HuH-7 (cell line): ENCODE data around the gene KLHL28.

Experiments
- DNase-seq: peaks from one replicate; pipeline ENCODE4 v3.0.0; 2011; ENCODE audit warnings: low spot score

KLHL28 gene, protein sequence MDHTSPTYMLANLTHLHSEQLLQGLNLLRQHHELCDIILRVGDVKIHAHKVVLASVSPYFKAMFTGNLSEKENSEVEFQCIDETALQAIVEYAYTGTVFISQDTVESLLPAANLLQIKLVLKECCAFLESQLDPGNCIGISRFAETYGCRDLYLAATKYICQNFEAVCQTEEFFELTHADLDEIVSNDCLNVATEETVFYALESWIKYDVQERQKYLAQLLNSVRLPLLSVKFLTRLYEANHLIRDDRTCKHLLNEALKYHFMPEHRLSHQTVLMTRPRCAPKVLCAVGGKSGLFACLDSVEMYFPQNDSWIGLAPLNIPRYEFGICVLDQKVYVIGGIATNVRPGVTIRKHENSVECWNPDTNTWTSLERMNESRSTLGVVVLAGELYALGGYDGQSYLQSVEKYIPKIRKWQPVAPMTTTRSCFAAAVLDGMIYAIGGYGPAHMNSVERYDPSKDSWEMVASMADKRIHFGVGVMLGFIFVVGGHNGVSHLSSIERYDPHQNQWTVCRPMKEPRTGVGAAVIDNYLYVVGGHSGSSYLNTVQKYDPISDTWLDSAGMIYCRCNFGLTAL

DNA sequence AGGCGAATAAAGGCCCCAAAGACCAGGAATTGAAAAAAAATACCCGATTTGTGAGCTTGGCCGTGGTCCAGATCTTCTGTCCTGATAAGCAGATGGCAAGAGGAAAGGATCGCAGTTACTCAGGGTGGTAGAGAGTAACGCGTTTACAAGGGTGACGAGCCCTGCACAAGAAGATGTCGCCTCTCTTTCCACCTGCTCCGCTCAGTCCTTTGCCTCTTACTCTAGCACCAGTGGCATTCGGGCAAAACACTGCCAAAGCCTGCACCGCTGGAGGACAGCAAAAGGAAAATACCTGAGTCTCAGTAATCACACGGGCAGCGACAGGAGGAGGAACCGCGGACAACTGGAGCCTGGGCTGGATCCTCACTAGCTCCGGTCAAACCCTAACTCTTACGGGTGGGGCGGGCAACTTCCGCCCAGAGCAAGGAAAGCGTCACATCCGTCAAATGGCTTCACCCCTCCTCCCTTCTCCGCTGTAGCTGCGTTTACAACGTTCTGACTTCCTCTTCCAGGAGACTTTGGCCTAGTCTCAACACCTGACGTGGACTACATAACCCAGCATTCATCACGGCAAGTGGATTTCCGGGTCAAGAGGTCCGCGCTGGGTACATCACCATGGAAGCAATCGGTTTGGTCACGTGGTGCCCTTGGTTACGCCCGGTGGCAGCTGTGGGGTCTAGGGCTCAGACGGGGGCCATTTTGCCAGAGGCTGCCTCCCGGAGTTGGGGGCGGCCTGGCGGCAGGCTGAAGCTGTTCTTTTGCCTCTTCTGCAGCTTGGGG is at the start of gene KLHL28, which contains the start of gene TOGARAM1:
Gene KLHL28 (minus strand): TSS at position 394 of the 780 bp plus-strand sequence. CDS start 16,019 bp downstream, outside the sequence.
Gene TOGARAM1 (plus strand): TSS at position 637 of the 780 bp plus-strand sequence. CDS start 232 bp downstream, outside the sequence.
- peak; percentile 73 for DNase-seq

DNA sequence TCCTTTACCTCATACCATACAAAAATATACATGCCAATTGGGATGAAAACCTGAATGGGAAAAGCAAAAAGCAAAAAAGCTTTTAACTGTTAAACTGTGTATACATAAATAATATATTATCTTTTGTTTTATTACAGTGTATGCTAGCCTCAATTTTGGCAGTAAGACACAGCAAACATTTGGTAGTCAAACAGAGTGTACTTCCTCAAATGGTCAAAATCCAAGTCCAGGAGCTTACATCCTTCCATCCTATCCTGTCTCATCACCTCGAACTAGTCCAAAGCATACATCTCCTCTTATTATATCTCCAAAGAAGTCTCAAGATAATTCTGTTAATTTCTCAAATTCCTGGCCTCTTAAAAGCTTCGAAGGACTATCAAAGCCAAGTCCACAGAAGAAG is 42.2 kb upstream of the KLHL28 start:
- no peak for DNase-seq

DNA sequence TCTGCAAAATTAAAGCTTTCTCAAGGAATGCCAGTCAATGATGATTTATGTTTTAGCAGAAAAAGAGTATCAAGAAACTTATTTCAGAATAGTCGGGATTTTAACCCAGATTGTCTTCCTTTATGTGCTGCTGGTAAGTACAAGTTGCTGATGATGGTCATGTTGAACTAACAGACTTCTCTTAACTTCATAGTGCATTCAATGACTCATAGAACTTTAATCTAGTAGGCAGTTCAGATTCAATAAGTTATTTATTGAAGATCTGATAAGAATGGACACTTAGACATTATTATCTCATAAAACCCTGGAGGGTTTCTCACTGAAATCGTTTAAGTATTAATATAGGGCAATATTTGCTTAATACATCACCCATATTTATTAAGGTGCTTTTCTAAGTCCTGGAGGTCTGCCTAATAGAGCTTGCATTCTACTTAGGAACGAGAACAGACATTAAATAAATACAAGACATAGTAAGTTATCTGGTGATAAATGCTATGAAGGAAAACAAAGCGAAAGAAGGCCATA is 34.1 kb upstream of the KLHL28 start:
- DNase-seq, result no peak

DNA sequence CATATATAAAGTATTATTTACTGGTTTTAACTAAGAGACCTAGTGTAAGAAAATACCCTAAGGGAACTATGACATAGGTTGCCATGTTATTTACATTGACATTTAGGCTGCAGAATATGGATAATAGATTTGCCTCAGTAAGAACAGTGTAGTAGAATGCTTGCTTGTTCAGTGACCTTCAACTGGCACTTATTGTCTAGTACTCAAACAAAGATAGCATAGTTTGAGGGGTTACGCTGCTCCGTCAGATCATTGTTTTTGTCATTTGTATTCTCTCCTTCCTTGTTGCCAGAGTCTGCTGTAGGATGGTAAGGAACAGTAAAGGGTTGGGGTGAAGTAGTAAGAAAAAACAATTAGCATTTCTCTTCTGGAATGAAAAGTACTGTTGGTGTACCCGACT is 33.4 kb upstream of the KLHL28 start:
- no peak for DNase-seq

DNA sequence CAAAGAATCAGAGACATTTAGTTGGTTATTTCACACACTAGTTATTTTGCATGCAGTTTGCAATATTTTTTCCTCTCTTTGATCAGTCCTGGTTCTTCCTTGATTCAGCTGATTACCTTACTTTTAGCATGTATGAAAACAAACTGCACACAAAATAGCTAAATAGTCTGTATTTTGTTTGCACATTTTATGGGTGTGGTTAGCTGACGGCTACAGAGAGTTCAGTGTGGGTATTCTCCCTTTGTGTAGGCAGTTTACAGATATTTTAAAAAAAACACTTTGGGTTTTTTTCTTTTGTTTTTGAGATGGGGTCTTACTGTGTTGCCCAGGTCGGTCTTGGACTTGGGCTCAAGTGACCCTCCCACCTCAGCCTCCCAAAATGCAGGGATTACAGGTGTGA is 28.8 kb upstream of the KLHL28 start:
- no peak for DNase-seq

DNA sequence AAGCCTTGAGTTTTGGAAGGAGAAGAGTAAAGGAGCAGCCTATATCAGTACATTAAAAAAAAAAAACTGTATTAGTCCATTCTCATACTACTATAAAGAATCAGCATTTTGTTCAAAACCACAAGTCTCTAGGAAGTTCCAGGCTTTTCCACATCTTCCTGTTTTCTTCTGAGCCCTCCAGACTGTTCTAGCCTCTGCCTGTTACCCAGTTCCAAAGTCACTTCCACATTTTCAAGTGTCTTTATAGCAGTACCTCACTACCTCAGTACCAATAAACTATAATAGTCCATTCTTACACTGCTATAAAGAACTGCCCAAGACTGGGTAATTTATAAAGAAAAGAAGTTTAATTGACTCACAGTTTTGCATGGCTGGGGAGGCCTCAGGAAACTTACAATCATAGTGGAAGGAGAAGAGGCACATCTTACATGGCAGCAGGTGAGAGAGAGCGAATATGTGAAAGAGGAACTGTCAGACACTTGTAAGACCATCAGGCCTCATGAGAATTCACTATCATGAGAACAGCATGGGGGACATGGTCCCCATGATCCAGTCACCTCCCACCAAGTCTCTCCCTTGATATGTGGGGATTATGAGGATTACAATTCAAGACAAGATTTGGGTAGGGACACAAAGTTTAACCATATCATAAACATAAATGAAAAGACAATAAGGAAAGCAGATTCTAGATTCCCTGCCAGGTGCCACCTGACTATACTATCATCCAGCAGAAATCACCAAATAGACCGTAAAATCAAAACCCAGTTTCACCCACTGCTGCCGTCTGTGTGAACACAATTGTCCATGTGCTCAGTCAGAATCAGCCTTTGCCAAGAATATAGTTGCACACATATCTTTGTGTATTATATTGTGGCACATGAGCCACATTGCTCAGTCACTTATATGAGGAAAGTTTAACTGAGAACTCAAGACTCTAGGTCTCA is 28.0 kb upstream of the KLHL28 start:
- DNase-seq, result no peak

DNA sequence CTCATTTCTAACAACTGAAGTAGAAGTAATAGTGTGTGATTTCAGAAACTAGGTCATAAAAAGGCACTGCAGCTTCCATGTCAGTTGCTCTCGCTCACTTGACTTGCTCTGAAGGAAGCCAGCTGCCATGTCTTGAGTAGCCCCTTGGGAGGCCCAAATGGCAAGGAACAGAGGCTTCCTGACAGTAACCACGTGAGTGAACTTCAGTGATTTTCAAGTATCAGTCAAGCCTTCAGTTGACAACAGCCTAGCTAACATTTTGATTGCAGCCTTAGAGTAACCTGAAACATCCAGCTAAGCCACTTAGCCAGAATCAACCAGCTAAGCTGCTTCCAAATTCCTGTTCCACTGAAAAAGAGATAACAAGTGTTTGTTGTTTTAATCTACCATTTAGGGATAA is 26.9 kb upstream of the KLHL28 start:
- no peak for DNase-seq

DNA sequence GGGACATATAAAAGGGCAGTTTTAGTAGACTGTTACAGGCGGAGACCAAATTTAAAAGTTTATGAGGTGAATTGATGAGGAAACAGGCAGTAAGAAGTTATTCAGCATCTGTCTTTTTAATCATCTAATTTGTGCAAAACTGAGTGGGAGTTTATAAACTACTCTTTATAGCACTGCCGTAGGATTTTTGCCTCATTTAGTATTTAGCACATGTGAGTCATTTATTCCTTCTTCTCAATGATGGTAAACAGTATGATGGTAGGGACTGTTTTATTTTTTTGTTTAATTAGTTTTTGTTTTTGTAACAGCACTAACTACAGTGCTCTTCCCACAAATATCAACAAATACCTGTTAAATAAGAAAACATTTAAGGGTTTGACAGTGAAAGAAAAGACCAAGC is 20.8 kb upstream of the KLHL28 start:
- no peak for DNase-seq

DNA sequence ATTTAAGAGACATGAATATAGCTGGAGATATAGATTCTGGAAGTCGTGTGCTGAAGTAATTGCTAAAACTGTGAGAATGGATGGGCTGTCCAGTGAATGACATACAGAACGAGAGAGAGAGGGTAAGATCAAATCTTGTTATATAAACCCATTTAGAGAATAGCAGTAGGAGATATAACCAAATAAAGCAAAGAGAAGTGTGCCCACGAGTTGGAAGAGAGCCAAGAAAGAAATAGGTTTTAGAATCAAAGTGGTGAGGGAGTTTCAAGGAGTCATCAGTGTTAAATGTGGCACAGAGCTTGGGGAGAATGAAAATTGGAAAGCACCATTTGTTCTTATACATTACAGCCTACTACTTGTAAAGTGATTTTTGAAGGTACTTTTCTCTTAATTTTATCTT is 19.5 kb upstream of the KLHL28 start:
- DNase-seq, result no peak

DNA sequence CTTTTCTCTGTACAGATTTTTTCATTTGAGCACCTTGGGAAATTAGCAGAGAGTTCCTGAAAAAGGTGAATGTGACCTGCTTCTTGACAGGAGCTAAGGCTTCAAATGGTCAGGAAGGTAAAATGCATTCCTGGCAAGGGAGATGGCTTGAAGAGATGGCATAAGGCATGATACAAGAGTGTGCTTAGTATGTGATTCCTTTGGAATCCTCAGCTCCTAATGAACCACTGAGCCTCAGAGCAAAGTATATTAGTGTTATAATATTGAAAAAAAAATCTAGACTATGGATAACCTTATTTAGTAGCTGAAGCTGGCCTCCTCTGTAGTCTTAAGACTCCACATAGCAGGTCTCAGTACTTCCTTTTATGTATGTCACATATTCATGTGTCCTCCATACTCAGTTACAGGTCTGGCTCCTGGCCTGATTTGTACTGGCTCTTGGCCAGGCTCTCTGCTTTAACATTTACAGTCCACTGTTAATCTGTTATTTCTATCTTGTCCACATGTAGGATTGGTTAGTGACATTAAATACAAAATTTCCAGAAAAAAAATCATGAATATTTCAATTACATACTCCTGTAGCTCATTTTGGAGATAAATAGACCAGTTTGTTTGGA is 18.1 kb upstream of the KLHL28 start:
- DNase-seq, result no peak

DNA sequence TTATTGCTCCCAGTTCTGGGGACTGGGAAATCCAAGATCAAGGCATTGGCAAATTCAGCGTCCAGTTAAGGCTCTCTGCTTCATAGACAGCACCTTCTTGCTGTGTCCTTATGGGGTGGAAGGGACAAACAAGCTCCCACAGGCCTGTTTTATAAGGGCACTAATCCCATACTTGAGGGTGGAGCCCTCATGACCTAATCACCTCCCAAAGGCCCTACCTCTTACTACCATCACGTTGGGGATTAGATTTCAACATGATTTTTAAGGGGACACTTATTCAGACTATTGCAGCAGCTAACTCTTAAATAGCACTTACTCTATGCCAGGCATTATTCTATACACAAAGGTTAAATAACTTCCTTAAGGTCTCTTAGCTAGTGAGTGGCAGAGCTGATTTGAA is 17.5 kb upstream of the KLHL28 start:
- DNase-seq, result no peak

DNA sequence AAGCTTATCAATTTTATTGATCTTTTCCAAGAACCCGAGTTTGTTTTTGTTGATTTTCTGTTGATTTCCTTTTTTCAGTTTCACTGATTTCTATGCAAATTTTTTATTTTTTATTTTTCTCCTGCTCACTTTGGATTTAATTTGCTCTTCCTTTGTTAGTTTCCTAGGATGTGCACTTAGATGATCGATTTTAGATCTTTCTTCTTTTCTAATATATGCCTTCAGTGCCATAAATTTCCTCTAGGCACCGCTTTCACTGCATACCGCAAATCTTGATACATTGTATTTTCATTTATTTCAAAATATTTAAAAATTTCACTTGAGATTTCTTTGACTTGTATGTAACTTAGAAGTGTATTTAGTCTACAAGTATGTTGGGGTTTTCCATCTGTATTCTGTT is 9.7 kb upstream of the KLHL28 start:
- no peak for DNase-seq

DNA sequence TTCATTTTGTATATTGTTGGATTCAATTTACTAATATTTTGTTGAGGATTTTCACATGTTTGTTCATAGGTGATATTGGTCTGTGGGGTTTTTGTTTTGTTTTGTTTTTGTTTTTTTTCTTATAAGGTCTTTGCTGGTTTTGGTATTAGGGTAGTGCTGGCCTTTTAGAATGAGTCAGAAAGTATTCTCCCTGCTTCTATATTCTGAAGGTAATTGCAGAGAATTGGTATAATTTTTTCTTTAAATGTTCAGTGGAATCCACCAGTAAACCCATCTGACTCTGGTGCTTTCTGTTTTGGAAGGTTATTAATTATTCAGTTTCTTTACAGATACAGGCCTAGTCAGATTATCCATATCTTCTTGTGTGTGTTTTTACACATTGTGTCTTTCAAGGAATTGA is 9.2 kb upstream of the KLHL28 start:
- DNase-seq, result no peak

DNA sequence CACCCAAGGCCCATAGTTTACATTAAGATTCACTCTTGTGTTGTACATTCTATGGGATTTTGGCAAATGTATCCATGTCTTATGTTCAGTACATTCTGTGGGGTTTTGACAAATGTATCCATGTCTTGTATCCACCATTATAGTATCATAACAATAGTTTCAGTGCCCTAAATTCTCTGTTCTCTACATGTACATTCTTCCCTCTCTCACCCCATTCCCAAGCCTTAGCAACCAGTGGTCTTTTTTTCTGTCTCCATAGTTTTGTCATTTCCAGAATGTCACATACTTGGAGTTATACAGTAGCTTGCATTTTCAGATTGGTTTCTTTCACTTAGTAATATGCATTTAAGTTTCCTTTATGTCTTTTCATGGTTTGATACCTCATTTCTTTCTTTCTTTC is 7.0 kb upstream of the KLHL28 start:
- no peak for DNase-seq

DNA sequence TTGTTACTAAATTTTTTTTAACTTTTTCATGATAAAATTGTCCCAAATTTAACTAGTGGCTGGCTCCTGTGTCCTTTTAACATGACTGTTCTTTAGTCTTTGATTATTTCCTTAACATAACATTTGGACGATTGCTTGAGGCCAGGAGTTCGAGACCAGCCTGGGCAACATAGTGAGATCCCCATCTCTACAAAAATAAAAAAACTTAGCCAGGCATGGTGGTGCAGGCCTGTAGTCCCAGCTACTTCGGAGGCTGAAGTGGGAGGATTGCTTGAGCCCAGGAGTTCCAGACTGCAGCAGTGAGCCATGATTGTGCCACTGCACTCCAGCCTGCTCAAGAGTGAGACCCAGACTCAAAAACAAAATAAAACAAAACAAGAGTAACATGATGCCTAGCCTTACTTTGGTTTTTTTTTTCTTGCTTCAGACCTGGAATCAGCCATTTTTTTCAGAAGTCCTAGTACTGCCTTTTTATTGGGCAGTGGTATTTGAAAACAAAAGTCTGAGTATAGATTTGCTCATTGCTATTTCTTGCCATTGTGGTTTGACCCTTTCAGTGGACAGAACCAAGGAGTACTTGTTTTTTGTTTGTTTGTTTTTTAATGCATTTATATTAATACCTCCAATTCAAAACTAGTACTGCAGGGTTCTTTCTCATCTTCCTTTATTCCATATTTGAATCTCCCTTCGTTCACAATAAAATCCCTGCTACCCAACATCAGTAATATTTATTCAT is 5.0 kb upstream of the KLHL28 start:
- DNase-seq, result no peak

DNA sequence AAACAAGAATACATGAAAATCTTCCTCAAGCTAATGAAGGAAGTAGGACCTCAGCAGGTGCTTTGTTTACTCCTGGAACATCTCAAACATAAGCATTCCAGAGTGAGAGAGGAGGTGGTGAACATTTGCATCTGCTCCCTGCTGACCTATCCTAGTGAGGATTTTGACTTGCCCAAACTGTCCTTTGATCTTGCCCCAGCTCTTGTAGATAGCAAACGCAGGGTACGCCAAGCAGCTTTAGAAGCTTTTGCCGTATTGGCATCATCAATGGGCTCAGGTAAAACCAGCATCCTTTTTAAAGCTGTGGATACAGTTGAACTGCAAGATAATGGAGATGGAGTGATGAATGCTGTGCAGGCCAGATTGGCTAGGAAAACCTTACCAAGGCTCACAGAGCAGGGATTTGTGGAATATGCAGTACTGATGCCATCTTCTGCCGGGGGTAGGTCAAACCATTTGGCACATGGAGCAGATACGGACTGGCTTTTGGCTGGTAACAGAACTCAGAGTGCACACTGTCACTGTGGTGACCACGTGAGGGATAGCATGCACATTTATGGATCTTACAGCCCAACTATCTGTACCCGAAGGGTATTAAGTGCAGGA is 2.1 kb upstream of the KLHL28 start:
- no peak for DNase-seq

DNA sequence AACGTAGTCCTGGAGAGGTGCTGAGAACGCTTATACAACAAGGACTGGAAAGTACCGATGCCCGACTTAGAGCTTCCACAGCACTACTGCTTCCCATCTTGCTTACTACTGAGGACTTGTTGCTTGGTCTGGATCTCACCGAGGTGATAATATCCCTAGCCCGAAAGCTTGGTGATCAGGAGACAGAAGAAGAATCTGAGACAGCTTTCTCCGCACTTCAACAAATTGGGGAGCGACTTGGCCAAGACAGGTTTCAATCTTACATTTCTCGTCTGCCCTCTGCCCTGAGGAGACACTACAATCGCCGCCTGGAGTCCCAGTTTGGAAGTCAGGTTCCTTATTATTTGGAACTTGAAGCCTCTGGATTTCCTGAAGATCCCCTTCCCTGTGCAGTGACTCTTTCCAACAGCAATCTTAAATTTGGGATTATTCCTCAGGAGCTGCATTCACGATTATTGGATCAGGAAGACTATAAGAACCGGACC is 1.3 kb upstream of the KLHL28 start:
- DNase-seq, result no peak

DNA sequence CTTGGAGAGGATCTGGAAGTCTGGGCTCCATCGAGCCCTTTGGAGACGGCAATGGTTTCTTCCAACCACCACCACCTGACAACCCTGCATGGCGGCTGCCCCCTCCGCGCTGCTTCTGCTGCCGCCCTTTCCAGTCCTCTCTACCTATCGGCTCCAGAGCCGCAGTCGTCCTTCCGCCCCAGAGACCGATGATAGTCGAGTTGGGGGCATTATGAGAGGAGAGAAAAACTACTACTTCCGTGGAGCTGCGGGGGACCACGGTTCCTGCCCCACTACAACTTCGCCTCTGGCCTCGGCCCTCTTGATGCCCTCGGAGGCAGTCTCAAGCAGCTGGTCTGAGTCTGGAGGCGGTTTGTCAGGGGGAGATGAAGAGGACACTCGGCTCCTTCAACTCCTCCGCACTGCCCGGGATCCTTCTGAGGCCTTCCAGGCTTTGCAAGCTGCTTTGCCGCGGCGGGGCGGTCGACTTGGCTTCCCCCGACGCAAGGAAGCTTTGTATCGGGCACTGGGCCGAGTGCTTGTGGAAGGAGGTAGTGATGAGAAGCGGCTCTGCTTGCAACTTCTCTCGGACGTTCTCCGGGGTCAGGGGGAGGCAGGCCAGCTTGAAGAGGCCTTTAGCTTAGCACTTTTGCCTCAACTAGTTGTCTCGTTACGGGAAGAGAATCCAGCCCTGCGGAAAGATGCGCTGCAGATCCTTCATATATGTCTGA is 742 bp upstream of the KLHL28 start:
- DNase-seq, result no peak

DNA sequence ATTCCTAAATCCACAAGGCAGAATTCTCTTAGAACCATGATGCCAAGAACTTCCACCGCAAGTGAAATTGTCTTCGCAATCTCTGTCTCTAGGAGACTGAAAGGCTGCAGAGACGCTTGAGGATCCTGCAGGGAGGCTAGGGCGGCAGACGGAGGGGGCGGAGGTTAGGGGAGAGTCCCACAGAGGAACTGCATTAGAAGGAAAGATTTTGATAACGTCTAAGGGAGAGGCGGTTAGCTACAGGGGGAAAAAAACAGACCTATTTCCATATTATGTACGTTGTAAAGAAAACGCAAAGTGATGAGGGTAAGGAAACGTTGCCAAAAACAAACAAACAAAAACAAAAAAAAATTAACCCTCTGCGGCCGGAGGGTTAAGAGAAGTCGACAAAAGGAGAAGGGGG is 595 bp downstream of the KLHL28 start:
- DNase-seq, result peak; percentile 8
